Activated naive CD8-positive, alpha-beta T cell treated with anti-CD3 and anti-CD28 coated beads for 36 hours (primary cell): ENCODE results near the gene ALAS1. TPM values are rescaled to one million over a fixed set of nuclear protein-coding genes. Genes with fewer than 3 reads are reported as not detected.
A peak's percentile ranks its signal among the peaks of the same experiment; 100 is the strongest.

Source experiments
- DNase-seq: peaks from one replicate; pipeline ENCODE4 v3.0.0; 2021
- H3K27ac Mint-ChIP-seq: one replicate; pipeline ENCODE4 v1.8.0; 2022; ENCODE audit warnings: mild to moderate bottlenecking, moderate library complexity, mixed read lengths
- H3K27me3 Mint-ChIP-seq: one replicate; pipeline ENCODE4 v1.8.0; 2022; ENCODE audit warnings: mild to moderate bottlenecking, mixed read lengths
- H3K36me3 Mint-ChIP-seq: one replicate; pipeline ENCODE4 v1.8.0; 2021; ENCODE audit warnings: mild to moderate bottlenecking, mixed read lengths
- H3K4me1 Mint-ChIP-seq: one replicate; pipeline ENCODE4 v1.8.0; 2021; ENCODE audit warnings: mixed read lengths
- H3K4me3 Mint-ChIP-seq: one replicate; pipeline ENCODE4 v1.8.0; 2022; ENCODE audit warnings: mild to moderate bottlenecking, moderate library complexity, mixed read lengths
- H3K9me3 Mint-ChIP-seq: one replicate; pipeline ENCODE4 v1.8.0; 2022; ENCODE audit warnings: mixed read lengths
- total RNA-seq, 2 experiments: library from RNA; stranded (reverse); gene quantifications; one replicate each; pipeline ENCODE4 v1.2.3, GENCODE V29; 2021

ALAS1 gene
- total RNA-seq, 2 experiments from 2014 or later: 59.4 to 63.0 TPM

DNA sequence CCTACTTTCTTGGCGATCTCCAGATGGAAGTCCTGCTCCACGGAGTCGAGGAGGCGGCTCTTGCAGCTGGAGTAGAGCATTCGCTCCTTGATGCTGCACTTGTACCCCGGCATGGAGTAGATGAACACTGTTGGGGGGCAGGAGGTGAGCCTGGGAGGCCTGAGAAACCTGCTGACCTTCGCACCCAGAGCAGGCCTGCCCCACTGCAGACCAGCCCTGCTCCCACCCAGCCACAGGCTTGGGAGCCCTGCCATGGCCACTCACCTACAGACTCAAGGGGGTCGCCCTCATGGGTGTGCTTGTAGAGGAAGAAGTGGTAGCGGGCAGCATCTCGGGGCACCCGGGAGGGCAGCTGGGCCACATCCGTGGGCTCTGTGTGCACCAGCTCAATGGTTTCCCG lies 31.7 kb downstream of the ALAS1 start:
- no peak for DNase-seq
- H3K27ac Mint-ChIP-seq: no peak overlapping the region
- H3K36me3 Mint-ChIP-seq: peaks cover 21% of the 10 kb centered on the region
- H3K9me3 Mint-ChIP-seq: no peaks in the 10 kb centered on the region
- H3K4me1 Mint-ChIP-seq: peaks cover 41% of the 10 kb centered on the region
- H3K4me3 Mint-ChIP-seq: no peak overlapping the region
- H3K27me3 Mint-ChIP-seq: no peaks in the 10 kb centered on the region

DNA sequence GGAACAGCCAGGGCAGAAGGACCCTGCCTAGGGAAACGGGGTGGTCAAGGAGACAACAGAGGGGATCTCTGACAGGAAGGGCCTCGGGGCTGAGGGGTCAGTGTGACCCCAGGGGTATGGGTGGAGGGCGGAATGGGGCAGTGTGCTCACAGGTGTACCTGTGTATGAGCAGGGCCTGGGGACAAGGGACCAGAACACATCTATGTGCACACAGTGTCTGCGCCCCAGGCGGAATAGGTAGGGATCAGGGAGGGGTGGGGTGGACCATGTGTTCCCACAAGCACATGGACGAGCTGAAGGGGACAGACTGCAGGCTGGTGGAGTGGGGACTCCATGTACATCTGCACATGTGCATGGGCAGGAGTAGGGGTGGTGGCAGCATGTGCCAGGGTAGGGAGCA lies 32.5 kb downstream of the ALAS1 start:
- Mint-ChIP-seq H3K4me3 (no peak overlapping the region), H3K4me1 (peaks cover 40% of the 10 kb centered on the region), H3K27ac (no peak overlapping the region), H3K36me3 (peaks cover 21% of the 10 kb centered on the region), H3K27me3 (no peaks in the 10 kb centered on the region), H3K9me3 (no peaks in the 10 kb centered on the region)
- DNase-seq: no peak

DNA sequence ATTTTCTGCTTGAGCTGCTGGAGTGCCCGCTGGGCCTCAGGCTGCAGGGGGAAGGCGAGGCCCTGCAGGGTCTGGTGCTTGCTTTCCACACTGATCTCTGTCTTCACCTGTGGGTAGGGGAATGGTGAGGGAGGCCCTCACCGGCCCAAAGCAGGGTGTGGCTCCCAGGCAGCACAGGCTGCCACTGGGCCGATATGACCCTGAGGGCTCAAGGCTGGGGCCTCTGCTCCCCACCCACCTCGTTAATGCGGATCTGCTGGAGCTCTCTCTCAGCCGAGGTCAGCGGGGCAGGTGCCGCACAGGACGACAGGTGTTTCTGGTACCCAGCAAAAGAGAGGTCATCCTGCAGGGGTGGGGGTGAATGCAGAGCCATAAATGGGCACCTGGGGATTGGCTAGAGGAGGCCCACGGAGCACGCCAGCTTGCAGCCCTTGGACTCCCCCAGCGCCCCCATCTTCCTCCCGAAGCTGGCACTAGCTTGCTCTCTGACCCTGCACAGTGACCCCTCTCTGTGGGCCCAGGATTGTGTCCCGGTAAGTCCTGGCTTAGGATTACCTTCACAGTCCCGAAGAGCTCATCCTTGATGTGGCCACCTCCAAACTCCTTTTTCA lies 33.0 kb downstream of the ALAS1 start:
- H3K4me1 Mint-ChIP-seq: peaks cover 40% of the 10 kb centered on the region
- H3K27ac Mint-ChIP-seq: peak overlapping the region; percentile 88
- H3K4me3 Mint-ChIP-seq: no peak overlapping the region
- H3K9me3 Mint-ChIP-seq: no peaks in the 10 kb centered on the region
- DNase-seq: no peak
- H3K36me3 Mint-ChIP-seq: peaks cover 21% of the 10 kb centered on the region
- H3K27me3 Mint-ChIP-seq: no peaks in the 10 kb centered on the region

DNA sequence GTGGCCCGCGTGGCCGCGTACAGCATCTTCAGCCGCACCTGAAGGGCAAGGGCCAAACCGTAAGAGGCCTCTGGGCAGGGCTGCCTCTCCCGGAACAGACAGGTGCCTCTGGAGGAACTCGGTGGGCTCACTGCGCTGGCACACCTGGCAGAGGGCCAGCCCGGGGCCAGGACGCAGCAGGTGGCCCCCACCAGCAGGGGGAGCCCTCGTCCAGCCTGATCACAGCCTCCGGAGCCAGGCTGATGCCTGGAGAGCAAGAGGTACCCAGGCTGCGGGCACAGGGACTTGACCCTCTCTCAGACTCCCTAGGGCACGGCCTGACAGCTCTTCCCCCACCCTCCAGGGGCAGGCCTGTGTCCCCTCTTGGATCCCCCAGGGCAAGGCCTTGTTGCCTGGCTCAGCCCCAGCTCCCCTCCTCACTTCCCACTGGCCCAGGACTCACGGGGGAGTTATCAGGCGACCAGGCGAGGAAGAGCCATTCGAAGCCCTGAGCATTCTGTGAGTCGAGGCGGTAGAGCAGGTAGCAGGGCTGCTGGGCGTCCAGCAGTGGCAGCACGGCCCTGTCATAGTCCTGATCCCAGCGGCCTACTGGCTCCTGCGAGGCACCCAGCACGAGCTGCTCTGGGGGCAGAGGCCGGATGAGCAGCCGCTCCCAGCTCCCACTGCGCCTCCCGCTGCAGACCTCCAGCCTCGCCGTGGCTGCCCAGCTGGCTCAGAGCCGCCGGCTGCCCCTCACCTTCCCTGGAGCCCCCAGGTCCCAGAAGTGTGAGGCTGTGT lies 33.7 kb downstream of the ALAS1 start:
- H3K9me3 Mint-ChIP-seq: no peaks in the 10 kb centered on the region

DNA sequence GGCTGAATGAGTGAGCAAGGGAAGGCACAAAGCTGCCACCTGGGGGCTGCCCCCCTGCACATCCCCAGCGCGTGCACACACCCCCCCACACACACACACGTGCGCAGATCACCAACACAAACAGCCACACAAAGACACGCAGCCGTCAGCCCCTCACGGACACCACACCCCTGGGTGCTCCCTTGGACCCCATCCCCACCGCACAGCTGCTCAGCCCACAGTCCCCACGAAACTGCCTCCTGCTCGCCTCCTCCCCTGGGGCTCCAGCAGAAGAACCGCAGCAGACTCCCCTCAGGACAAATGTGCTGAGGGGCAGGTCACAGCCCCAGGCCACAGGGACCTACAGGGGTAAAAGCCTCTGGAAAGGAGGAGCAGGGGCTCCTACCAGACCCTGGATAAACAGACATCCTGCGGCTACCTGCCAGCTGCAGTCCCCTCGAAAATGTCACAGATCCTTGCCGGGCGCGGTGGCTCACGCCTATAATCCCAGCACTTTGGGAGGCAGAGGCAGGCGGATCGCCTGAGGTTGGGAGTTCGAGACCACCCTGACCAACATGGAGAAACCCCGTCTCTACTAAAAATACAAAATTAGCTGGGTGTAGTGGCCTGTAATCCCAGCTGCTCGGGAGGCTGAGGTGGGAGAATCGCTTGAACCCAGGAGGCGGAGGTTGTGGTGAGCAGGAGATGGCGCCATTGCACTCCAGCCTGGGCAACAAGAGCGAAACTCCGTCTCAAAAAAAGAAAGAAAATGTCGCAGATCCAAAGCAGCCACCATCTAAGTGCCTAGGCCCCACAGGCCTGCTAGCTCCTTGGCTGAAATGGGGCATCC lies 34.5 kb downstream of the ALAS1 start:
- Mint-ChIP-seq H3K27ac (peak overlapping the region; percentile 76), H3K4me1 (peaks cover 41% of the 10 kb centered on the region), H3K27me3 (no peaks in the 10 kb centered on the region), H3K4me3 (no peak overlapping the region), H3K36me3 (peaks cover 21% of the 10 kb centered on the region), H3K9me3 (no peaks in the 10 kb centered on the region)
- DNase-seq: no peak

More for the DNA sequence above, 33.7 kb downstream of the ALAS1 start:
- peak; percentile 88 for DNase-seq
- Mint-ChIP-seq H3K27ac (peak overlapping the region; percentile 88), H3K4me1 (peaks cover 40% of the 10 kb centered on the region), H3K36me3 (peaks cover 21% of the 10 kb centered on the region), H3K4me3 (no peak overlapping the region), H3K27me3 (no peaks in the 10 kb centered on the region)

DNA sequence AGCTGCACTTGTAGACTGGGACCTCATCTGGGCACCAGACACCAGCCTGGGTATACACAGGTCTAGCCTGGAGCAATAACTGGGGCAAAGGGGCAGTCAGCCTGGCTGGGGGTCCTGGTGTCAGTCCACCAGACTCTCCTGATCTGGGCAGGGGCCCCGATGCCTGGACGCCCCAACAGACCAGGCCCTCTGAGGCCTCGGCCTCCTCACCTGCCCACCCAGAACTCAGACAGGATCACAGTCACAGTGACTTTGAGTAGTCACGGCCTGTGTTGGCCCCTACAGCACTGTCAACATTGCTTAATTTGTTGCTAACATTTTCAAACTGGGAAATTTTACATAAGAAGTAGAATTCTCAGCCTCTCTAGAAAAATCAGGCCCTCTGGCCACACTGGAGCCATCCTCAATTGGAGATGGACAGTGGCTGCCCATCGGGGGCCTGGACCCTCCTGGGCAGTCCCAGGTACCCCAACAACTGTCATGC lies 35.2 kb downstream of the ALAS1 start:
- peak overlapping the region; percentile 7 for H3K4me3 Mint-ChIP-seq
- peak overlapping the region; percentile 76 for H3K27ac Mint-ChIP-seq
- no peaks in the 10 kb centered on the region for H3K9me3 Mint-ChIP-seq
- H3K4me1 Mint-ChIP-seq: peaks cover 44% of the 10 kb centered on the region
- H3K27me3 Mint-ChIP-seq: no peaks in the 10 kb centered on the region
- H3K36me3 Mint-ChIP-seq: peaks cover 21% of the 10 kb centered on the region
- no peak for DNase-seq

DNA sequence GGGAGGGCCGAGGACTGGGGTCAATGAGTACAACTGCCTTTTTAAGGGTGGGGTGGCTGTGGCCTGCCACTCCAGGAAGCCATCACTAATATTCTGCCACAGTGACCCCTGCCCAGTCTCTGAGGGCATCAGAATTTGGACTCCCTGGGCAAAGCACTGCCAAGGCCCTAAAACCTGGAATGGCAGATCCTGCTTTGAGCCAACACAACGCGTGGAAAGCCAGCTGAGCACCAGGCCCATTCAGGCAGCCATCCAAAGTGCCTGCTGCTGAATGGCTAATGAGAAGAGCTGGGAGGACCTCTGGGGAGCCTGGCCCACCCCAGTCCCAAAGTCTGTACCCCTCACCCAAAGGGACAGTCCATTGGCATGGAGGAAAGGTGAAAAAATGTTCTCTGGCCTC lies 36.0 kb downstream of the ALAS1 start:
- H3K36me3 Mint-ChIP-seq: peaks cover 21% of the 10 kb centered on the region
- peak overlapping the region; percentile 68 for H3K27ac Mint-ChIP-seq
- H3K4me3 Mint-ChIP-seq: no peak overlapping the region
- no peaks in the 10 kb centered on the region for H3K9me3 Mint-ChIP-seq
- DNase-seq: no peak
- H3K27me3 Mint-ChIP-seq: no peaks in the 10 kb centered on the region
- peaks cover 46% of the 10 kb centered on the region for H3K4me1 Mint-ChIP-seq

DNA sequence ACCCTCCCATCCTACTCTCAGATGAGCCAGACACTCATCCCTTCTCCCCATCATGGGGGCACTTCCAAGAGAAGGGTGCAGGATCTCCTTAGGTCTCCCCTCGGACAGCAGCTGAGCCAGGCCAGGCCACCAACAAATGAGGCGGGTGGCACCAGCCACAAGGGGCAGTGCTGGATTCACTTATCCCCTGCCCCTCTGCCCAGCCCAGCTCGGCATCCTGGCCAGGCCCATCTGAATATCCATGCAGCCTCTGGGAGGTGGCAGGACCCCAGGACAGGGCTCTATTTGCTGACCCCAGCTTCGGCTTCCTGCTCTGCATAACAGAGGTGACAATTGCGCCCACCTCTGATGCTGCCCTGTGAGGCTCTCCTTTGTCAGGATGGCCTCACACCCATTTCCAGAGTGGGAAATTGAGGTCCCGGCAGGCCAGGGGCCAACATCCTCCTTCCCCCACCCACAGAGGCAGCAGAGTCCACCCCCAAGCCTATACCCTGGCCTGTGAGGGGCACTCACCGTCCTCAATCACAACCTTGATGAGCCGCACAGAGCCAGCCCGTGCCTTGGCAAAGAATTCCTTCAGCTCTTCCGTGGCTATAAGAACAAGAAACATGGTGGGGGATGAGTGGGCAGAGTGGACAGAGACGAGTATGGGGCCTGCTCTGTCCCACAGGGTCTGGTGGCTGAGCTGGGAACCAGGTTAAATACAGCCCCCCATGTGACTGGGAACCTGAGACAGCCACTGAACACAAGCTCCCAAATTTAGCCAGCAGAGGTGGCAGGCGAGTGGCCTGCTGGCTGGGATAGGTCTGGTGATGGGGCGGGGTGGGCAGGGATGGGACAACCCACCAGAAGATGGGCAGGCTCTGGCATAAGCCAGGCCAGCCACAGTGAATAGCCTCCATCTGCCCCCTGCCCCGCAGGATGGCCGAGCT lies 36.8 kb downstream of the ALAS1 start:
- no peaks in the 10 kb centered on the region for H3K9me3 Mint-ChIP-seq
- H3K4me1 Mint-ChIP-seq: peaks cover 48% of the 10 kb centered on the region
- no peak overlapping the region for H3K4me3 Mint-ChIP-seq
- no peak for DNase-seq
- H3K27me3 Mint-ChIP-seq: no peaks in the 10 kb centered on the region
- H3K27ac Mint-ChIP-seq: peak overlapping the region; percentile 68
- H3K36me3 Mint-ChIP-seq: peaks cover 27% of the 10 kb centered on the region

DNA sequence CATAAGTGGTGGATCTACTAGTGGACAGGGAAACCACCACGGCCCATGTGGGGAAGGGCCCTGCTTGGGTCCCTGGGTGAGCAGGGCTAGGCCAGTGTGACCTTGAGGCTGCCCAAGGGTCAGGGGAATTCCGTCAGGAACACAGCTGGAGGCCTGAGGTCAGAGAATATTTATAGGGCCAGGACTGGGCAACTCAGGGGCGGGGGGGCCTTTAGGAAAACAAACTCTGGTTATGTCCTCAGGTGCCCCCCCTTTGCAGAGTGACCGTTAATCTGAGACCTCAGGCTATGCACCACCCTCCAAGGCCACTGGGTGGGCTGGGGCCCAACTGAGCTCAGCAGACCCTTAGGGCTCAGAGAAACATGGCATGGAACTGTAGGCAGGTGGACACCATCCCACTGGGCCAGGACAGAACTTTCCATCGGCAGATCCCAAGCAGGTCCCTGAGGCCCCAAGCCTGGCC lies 38.5 kb downstream of the ALAS1 start:
- Mint-ChIP-seq H3K4me1 (peaks cover 62% of the 10 kb centered on the region), H3K4me3 (peak overlapping the region; percentile 29), H3K9me3 (no peaks in the 10 kb centered on the region), H3K27me3 (no peaks in the 10 kb centered on the region), H3K27ac (peak overlapping the region; percentile 78), H3K36me3 (peaks cover 35% of the 10 kb centered on the region)
- no peak for DNase-seq

DNA sequence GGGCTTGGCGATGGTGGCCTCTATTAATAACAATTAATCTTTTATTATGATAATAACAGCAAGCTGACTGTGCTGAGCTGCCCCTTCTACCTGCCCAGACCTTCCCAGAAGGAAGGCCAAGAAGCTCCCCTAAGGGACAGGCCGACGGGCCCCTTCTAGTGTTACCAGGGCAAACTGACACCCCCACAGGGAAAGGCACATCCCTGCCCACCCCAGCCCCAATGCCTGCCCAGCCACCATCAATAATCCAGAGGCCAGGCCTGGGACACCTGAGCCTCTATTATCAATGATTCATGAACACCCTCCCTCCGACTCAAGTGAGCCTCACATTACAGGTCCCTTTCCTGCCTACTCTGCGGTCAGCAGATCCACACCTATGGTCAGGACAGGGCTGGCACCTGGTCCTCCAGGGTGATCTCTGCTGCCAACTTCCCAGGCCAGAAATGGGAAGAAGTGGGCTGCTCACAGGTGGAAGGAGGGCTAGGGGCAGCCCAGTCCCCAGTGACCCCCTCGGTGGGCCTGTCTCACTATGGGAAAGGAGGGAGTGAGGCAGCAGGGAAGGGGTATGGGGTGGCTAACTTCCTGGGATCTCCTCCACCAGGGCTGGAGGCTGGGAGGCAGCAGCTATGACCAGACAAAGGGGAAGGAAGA lies 39.2 kb downstream of the ALAS1 start:
- Mint-ChIP-seq H3K27ac (peak overlapping the region; percentile 78), H3K36me3 (peaks cover 36% of the 10 kb centered on the region), H3K4me1 (peaks cover 62% of the 10 kb centered on the region), H3K4me3 (peak overlapping the region; percentile 98), H3K9me3 (no peaks in the 10 kb centered on the region), H3K27me3 (no peaks in the 10 kb centered on the region)
- no peak for DNase-seq

DNA sequence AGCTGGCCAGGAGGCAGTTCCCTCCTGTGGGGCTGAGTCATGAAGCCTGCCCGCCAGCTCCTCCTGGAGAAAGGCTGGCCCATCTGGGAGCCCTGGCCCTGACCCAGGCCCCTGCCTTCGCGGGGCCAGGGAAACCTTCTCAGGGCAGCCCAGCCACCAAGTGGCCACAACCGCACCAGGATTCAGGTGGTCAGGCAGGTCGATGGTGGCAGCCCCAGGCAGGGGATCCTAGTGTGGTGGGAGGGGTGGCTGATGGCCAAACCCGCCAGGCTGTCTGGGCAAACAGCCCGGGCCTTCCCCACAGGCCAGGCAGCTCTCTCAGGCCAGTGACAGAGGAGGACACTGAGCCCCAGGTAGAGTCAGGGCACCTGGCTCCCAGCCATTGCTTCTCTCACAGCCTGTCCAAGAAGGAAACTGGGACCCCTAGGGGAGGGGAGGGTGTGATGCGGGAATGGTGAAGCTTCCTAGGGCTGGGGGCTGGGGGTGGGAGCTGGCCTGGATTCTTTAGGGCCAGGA lies 39.8 kb downstream of the ALAS1 start:
- Mint-ChIP-seq H3K4me1 (peaks cover 61% of the 10 kb centered on the region), H3K9me3 (no peaks in the 10 kb centered on the region), H3K27ac (peak overlapping the region; percentile 91), H3K4me3 (peak overlapping the region; percentile 98), H3K27me3 (no peaks in the 10 kb centered on the region), H3K36me3 (peaks cover 35% of the 10 kb centered on the region)
- no peak for DNase-seq

DNA sequence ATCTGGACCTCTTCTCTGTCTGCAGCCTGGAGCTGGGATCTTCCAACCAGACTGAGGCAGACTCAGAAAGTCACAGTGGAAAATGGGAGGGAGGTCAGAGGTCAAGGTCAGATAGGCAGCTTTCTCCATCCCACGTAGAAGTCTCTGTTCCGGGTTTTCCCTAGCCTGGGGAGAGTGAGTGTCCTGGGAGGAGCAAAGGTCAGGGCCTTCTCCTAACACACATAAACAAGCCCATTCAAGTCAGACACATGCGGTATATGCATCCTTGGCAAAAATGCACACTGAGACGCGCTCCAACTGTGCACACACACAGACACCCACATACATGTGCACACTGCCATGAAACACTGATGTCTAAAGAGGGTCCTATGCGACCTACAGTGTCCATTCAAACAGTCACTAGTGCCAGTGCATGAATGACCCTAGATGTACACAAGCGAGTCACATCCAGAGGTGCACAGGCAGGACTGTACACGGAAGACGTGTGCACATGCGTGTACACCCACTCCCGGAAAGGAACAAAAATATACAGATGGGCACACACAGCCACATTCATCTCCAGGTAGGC lies 40.3 kb downstream of the ALAS1 start:
- peaks cover 36% of the 10 kb centered on the region for H3K36me3 Mint-ChIP-seq
- H3K9me3 Mint-ChIP-seq: peaks cover under 1% of the 10 kb centered on the region
- H3K4me1 Mint-ChIP-seq: peaks cover 66% of the 10 kb centered on the region

More for the DNA sequence above, 40.3 kb downstream of the ALAS1 start:
- Mint-ChIP-seq H3K27me3 (no peaks in the 10 kb centered on the region), H3K4me3 (peak overlapping the region; percentile 98), H3K27ac (peak overlapping the region; percentile 91)
- DNase-seq: no peak
